Cardiac muscle cell (in vitro differentiated cells and primary cell): ENCODE measurements around the gene KPNB1. TPM values are rescaled to one million over a fixed set of nuclear protein-coding genes. Genes with fewer than 3 reads are reported as not detected.
A peak's percentile ranks its signal among the peaks of the same experiment; 100 is the strongest.

Source experiments
- DNase-seq, 2 donors: peaks; one replicate each; pipeline versions ENCODE4 v3.0.0 to v3.0.0-alpha.2; 2010 to 2017; ENCODE audit warnings: low read depth in 1 of 2, low spot score in 1 of 2
- H3K27ac ChIP-seq: fragments of 200-600 bp; sonication (generic); 2 replicates; pipeline ENCODE4 v1.5.1; 2016
- H3K27me3 ChIP-seq: fragments of 200-600 bp; sonication (generic); 2 replicates; pipeline ENCODE4 v1.6.0; 2016; ENCODE audit warnings: control low read depth
- H3K36me3 ChIP-seq: fragments of 200-600 bp; sonication (generic); 2 replicates; pipeline ENCODE4 v1.5.1; 2016; ENCODE audit warnings: control low read depth
- H3K4me1 ChIP-seq: fragments of 200-600 bp; sonication (generic); 2 replicates; pipeline ENCODE4 v1.8.1; 2017; ENCODE audit warnings: low read depth, mild to moderate bottlenecking, mixed run types
- H3K4me3 ChIP-seq: fragments of 200-600 bp; sonication (generic); 2 replicates; pipeline ENCODE4 v1.5.1; 2016; ENCODE audit warnings: mild to moderate bottlenecking
- H3K9me3 ChIP-seq: fragments of 200-600 bp; sonication (generic); 2 replicates; pipeline ENCODE4 v1.5.1; 2017; ENCODE audit warnings: low read depth, mild to moderate bottlenecking, control low read depth
- CTCF ChIP-seq: IDR thresholded peaks from 2 replicates; pipeline ENCODE4 v1.5.1; 2012; ENCODE audit warnings: low read depth, mild to moderate bottlenecking, low read length
- polyA plus RNA-seq: library from polyadenylated mRNA; unstranded; fragments of >200 nt; fragmentation: Nextera tagmentation; extraction: Ambion mirVana; gene quantifications from 2 replicates; pipeline ENCODE4 v1.2.1, GENCODE V29; 2016
- total RNA-seq: library from RNA; depleted of rRNA; stranded (reverse); fragments of >200 nt; gene quantifications from 2 replicates; pipeline ENCODE4 v1.2.3, GENCODE V29; 2016

KPNB1 gene
- total and polyA plus RNA-seq, 2 experiments from 2014 or later = 125 to 218 TPM

- TF ChIP-seq CTCF = peak; percentile 47
- Histone ChIP-seq H3K36me3 (no peaks in the 10 kb centered on the region), H3K9me3 (no peaks in the 10 kb centered on the region), H3K27me3 (peaks cover 5% of the 10 kb centered on the region), H3K27ac (no peak overlapping the region), H3K4me3 (no peak overlapping the region), H3K4me1 (no peaks in the 10 kb centered on the region)
- DNase-seq = no peak
Measured at GRCh38 chr17:47717261-47717697, 67.6 kb downstream of the KPNB1 start.

GRCh38 chr17:47717979-47718621 lies 68.4 kb downstream of the KPNB1 start:
- no peak for TF ChIP-seq CTCF
- Histone ChIP-seq H3K9me3 (no peaks in the 10 kb centered on the region), H3K4me3 (no peak overlapping the region), H3K36me3 (no peaks in the 10 kb centered on the region), H3K27me3 (peaks cover 5% of the 10 kb centered on the region), H3K4me1 (no peaks in the 10 kb centered on the region), H3K27ac (no peak overlapping the region)
- no peak for DNase-seq

- H3K27ac ChIP-seq = no peak overlapping the region
- H3K36me3 ChIP-seq = no peaks in the 10 kb centered on the region
- no peaks in the 10 kb centered on the region for H3K9me3 ChIP-seq
- H3K4me1 ChIP-seq = no peaks in the 10 kb centered on the region
- no peak for TF ChIP-seq CTCF
- DNase-seq = no peak
- no peak overlapping the region for H3K4me3 ChIP-seq
- peaks cover 5% of the 10 kb centered on the region for H3K27me3 ChIP-seq
Measured at GRCh38 chr17:47718634-47719405, 69.1 kb downstream of the KPNB1 start.

GRCh38 chr17:47719411-47720152 lies 69.9 kb downstream of the KPNB1 start:
- no peak overlapping the region for H3K27ac ChIP-seq
- no peak for TF ChIP-seq CTCF
- no peaks in the 10 kb centered on the region for H3K9me3 ChIP-seq
- no peak overlapping the region for H3K4me3 ChIP-seq
- peaks cover 5% of the 10 kb centered on the region for H3K27me3 ChIP-seq
- H3K36me3 ChIP-seq = no peaks in the 10 kb centered on the region
- peak in 1 of 2 donors; percentile 43 for DNase-seq
- H3K4me1 ChIP-seq = no peaks in the 10 kb centered on the region

GRCh38 chr17:47720196-47720595 lies 70.5 kb downstream of the KPNB1 start:
- H3K36me3 ChIP-seq = no peaks in the 10 kb centered on the region
- no peaks in the 10 kb centered on the region for H3K4me1 ChIP-seq
- peaks cover 5% of the 10 kb centered on the region for H3K27me3 ChIP-seq
- DNase-seq = no peak
- no peak for TF ChIP-seq CTCF
- no peak overlapping the region for H3K4me3 ChIP-seq
- H3K27ac ChIP-seq = no peak overlapping the region
- no peaks in the 10 kb centered on the region for H3K9me3 ChIP-seq
